H9 (cell line): Measurements from ENCODE around the gene ZNF304. TPM values are rescaled to one million over a fixed set of nuclear protein-coding genes. Genes with fewer than 3 reads are reported as not detected.

Experiments
- DNase-seq: peaks from one replicate; pipeline ENCODE4 v3.0.0-alpha.2; 2017
- H2AFZ ChIP-seq: one replicate; pipeline ENCODE4 v1.6.1; 2013; ENCODE audit warnings: mild to moderate bottlenecking, low read length, control low read depth, moderate library complexity
- H2AK5ac ChIP-seq: 2 replicates; pipeline ENCODE4 v1.6.1; 2013; ENCODE audit warnings: low read length, control low read depth, mixed read lengths; ENCODE audit not compliant: insufficient read length
- H2BK120ac ChIP-seq: one replicate; pipeline ENCODE4 v1.6.1; 2013; ENCODE audit warnings: low read depth, mild to moderate bottlenecking, low read length, control low read depth, inconsistent platforms; ENCODE audit not compliant: poor library complexity, severe bottlenecking
- H2BK12ac ChIP-seq: 2 replicates; pipeline ENCODE4 v1.6.1; 2013; ENCODE audit warnings: low read length, control low read depth, mixed read lengths, low read depth; ENCODE audit not compliant: insufficient read length
- H2BK15ac ChIP-seq: 2 replicates; pipeline ENCODE4 v1.6.1; 2013; ENCODE audit warnings: low read depth, low read length, control low read depth
- H2BK20ac ChIP-seq: one replicate; pipeline ENCODE4 v1.6.1; 2013; ENCODE audit warnings: low read depth, mild to moderate bottlenecking, low read length, control low read depth, inconsistent platforms; ENCODE audit not compliant: poor library complexity, severe bottlenecking
- H2BK5ac ChIP-seq: 2 replicates; pipeline ENCODE4 v1.6.1; 2013; ENCODE audit warnings: low read length, control low read depth, mixed read lengths; ENCODE audit not compliant: insufficient read length
- H3K14ac ChIP-seq: 2 replicates; pipeline ENCODE4 v1.6.1; 2013; ENCODE audit warnings: low read length, control low read depth; ENCODE audit not compliant: insufficient read depth
- H3K18ac ChIP-seq: 2 replicates; pipeline ENCODE4 v1.6.1; 2013; ENCODE audit warnings: low read depth, mild to moderate bottlenecking, mixed read lengths, low read length, control low read depth; ENCODE audit not compliant: insufficient read length
- H3K23ac ChIP-seq: 2 replicates; pipeline ENCODE4 v1.6.1; 2013; ENCODE audit warnings: low read length, control low read depth, mixed read lengths, low read depth; ENCODE audit not compliant: insufficient read length
- H3K23me2 ChIP-seq: 2 replicates; pipeline ENCODE4 v1.6.1; 2013; ENCODE audit warnings: low read depth, mild to moderate bottlenecking, mixed read lengths, low read length, control low read depth; ENCODE audit not compliant: insufficient read length, poor library complexity, severe bottlenecking
- H3K27ac ChIP-seq: 2 replicates; pipeline ENCODE4 v1.5.1; 2013; ENCODE audit warnings: low read length, control low read depth, mixed read lengths, low read depth; ENCODE audit not compliant: insufficient read length
- H3K27me3 ChIP-seq: 2 replicates; pipeline ENCODE4 v1.6.1; 2013; ENCODE audit warnings: low read length, control low read depth, inconsistent platforms; ENCODE audit not compliant: insufficient read depth
- H3K4ac ChIP-seq: 2 replicates; pipeline ENCODE4 v1.6.1; 2013; ENCODE audit warnings: low read depth, mild to moderate bottlenecking, control low read depth, inconsistent platforms, low read length, moderate library complexity
- H3K4me1 ChIP-seq: 2 replicates; pipeline ENCODE4 v1.6.1; 2013; ENCODE audit warnings: low read length, control low read depth, inconsistent platforms; ENCODE audit not compliant: insufficient read depth
- H3K4me2 ChIP-seq: 2 replicates; pipeline ENCODE4 v1.6.1; 2013; ENCODE audit warnings: low read length, control low read depth, mixed read lengths; ENCODE audit not compliant: insufficient read length, insufficient read depth
- H3K56ac ChIP-seq: 2 replicates; pipeline ENCODE4 v1.6.1; 2013; ENCODE audit warnings: low read depth, mild to moderate bottlenecking, mixed read lengths, low read length, control low read depth; ENCODE audit not compliant: insufficient read length
- H3K79me1 ChIP-seq: 2 replicates; pipeline ENCODE4 v1.6.1; 2013; ENCODE audit warnings: low read depth, mild to moderate bottlenecking, moderate library complexity, low read length, control low read depth, inconsistent platforms; ENCODE audit not compliant: insufficient read depth, poor library complexity, severe bottlenecking
- H3K79me2 ChIP-seq: 2 replicates; pipeline ENCODE4 v1.6.1; 2013; ENCODE audit warnings: low read length, control low read depth, inconsistent platforms; ENCODE audit not compliant: insufficient read depth
- H3K9ac ChIP-seq: 2 replicates; pipeline ENCODE4 v1.6.1; 2013; ENCODE audit warnings: low read length, control low read depth, mixed read lengths; ENCODE audit not compliant: insufficient read length; ENCODE audit errors: extremely low read depth
- H3K9me3 ChIP-seq: one replicate; pipeline ENCODE4 v1.6.1; 2013; ENCODE audit warnings: low read depth, low read length, inconsistent platforms; ENCODE audit not compliant: control insufficient read depth
- H3T11ph ChIP-seq: one replicate; pipeline ENCODE4 v1.6.1; 2013; ENCODE audit warnings: mild to moderate bottlenecking, low read length, control low read depth, inconsistent platforms
- H4K20me1 ChIP-seq: one replicate; pipeline ENCODE4 v1.6.1; 2013; ENCODE audit not compliant: control insufficient read depth, insufficient read length, insufficient read depth
- H4K5ac ChIP-seq: 2 replicates; pipeline ENCODE4 v1.6.1; 2013; ENCODE audit warnings: low read depth, mild to moderate bottlenecking, mixed read lengths, low read length, control low read depth; ENCODE audit not compliant: insufficient read length
- H4K8ac ChIP-seq: replicated peaks from 2 replicates; pipeline ENCODE4 v1.6.1; 2013; ENCODE audit warnings: low read length, control low read depth, mixed read lengths, low read depth; ENCODE audit not compliant: insufficient read length
- H4K91ac ChIP-seq: 2 replicates; pipeline ENCODE4 v1.6.1; 2013; ENCODE audit warnings: low read depth, mild to moderate bottlenecking, moderate library complexity, mixed read lengths, low read length, control low read depth; ENCODE audit not compliant: insufficient read length
- H3K27ac Mint-ChIP-seq, 3 experiments: 2 replicates in 2 of 3; 3 replicates in 1 of 3; pipeline ENCODE4 v1.8.0; 2020 to 2021; ENCODE audit warnings: mixed read lengths in 3 of 3, mild to moderate bottlenecking in 1 of 3, moderate library complexity in 1 of 3
- H3K27me3 Mint-ChIP-seq: 2 replicates; pipeline ENCODE4 v1.8.0; 2021; ENCODE audit warnings: low read depth, mild to moderate bottlenecking, moderate library complexity, mixed read lengths
- H3K36me3 Mint-ChIP-seq, 3 experiments: 2 replicates in 2 of 3; 3 replicates in 1 of 3; pipeline ENCODE4 v1.8.0; 2020 to 2021; ENCODE audit warnings: low read depth in 3 of 3, mixed read lengths in 3 of 3; ENCODE audit not compliant: insufficient read depth in 1 of 3
- H3K4me1 Mint-ChIP-seq, 2 experiments: 2 replicates each; pipeline ENCODE4 v1.8.0; 2020; ENCODE audit warnings: mixed read lengths in 2 of 2
- H3K4me3 Mint-ChIP-seq, 2 experiments: 2 replicates in 1 of 2; 3 replicates in 1 of 2; pipeline ENCODE4 v1.8.0; 2020 to 2021; ENCODE audit warnings: mild to moderate bottlenecking in 2 of 2, mixed read lengths in 2 of 2, moderate library complexity in 1 of 2
- H3K9me3 Mint-ChIP-seq, 2 experiments: 2 replicates in 1 of 2; 3 replicates in 1 of 2; pipeline ENCODE4 v1.8.0; 2020; ENCODE audit warnings: mild to moderate bottlenecking in 2 of 2, mixed read lengths in 2 of 2, moderate library complexity in 1 of 2
- WGBS: extraction: QIAGEN DNeasy Blood & Tissue Kit; methylation state at CpG from one replicate; pipeline ENCODE4 v1.1.7; 2013; ENCODE audit warnings: missing lambda C conversion rate, low lambda C conversion rate, mixed read lengths; ENCODE audit not compliant: insufficient read length; ENCODE audit errors: extremely low coverage; 5-methylcytosine and 5-hydroxymethylcytosine counted together
- total RNA-seq: library from RNA; stranded (reverse); gene quantifications from 2 replicates; pipeline ENCODE4 v1.2.1, GENCODE V29; 2021
- TF ChIP-seq, protein P1 (sequence below): fragments of 200-600 bp; sonication (generic); conservative IDR thresholded peaks from 3 replicates; pipeline ENCODE4 v1.8.0; 2021; ENCODE audit warnings: antibody characterized with exemption, mild to moderate bottlenecking

Gene ZNF304
- total RNA-seq, 1 experiment from 2014 or later = 13.5 TPM

DNA sequence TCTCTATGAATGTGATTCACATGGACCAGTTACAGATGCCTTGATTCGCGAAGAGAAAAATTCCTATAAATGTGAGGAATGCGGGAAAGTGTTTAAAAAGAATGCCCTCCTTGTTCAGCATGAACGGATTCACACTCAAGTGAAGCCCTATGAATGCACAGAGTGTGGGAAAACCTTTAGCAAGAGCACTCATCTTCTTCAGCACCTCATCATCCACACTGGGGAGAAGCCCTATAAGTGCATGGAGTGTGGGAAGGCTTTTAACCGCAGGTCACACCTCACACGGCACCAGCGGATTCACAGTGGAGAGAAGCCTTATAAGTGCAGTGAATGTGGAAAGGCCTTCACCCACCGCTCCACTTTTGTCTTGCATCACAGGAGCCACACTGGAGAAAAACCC lies 23.1 kb upstream of the ZNF304 start:
- Histone ChIP-seq H3K9me3 (no peaks in the 10 kb centered on the region), H4K20me1 (peaks cover 2% of the 10 kb centered on the region), H2BK120ac (no peak overlapping the region), H3K14ac (no peak overlapping the region), H3T11ph (no peak overlapping the region), H3K56ac (no peak overlapping the region), H2BK5ac (no peak overlapping the region), H2AK5ac (no peak overlapping the region), H3K9ac (no peak overlapping the region), H2AFZ (no peak overlapping the region), H3K79me1 (no peaks in the 10 kb centered on the region), H3K27ac (no peak overlapping the region), H3K4ac (no peak overlapping the region), H4K5ac (no peak overlapping the region), H3K18ac (no peak overlapping the region), H4K91ac (no peak overlapping the region), H3K23ac (no peak overlapping the region), H3K79me2 (no peaks in the 10 kb centered on the region), H3K4me1 (no peaks in the 10 kb centered on the region), H3K4me2 (no peak overlapping the region), H2BK15ac (no peak overlapping the region), H3K23me2 (no peaks in the 10 kb centered on the region), H2BK12ac (no peak overlapping the region), H2BK20ac (no peak overlapping the region), H4K8ac (no peak overlapping the region), H3K27me3 (no peaks in the 10 kb centered on the region)
- no peak for DNase-seq
- Mint-ChIP-seq H3K9me3 (no peaks in the 10 kb centered on the region), H3K27me3 (no peaks in the 10 kb centered on the region), H3K36me3 (peaks cover 22 to 54% (median 51%) of the 10 kb centered on the region in 3 experiments), H3K4me1 (no peaks in the 10 kb centered on the region), H3K4me3 (no peak overlapping the region), H3K27ac (no peak overlapping the region)
- WGBS = no CpG with 5 or more reads among the region's 8 CpGs
- TF ChIP-seq, protein P1, sequence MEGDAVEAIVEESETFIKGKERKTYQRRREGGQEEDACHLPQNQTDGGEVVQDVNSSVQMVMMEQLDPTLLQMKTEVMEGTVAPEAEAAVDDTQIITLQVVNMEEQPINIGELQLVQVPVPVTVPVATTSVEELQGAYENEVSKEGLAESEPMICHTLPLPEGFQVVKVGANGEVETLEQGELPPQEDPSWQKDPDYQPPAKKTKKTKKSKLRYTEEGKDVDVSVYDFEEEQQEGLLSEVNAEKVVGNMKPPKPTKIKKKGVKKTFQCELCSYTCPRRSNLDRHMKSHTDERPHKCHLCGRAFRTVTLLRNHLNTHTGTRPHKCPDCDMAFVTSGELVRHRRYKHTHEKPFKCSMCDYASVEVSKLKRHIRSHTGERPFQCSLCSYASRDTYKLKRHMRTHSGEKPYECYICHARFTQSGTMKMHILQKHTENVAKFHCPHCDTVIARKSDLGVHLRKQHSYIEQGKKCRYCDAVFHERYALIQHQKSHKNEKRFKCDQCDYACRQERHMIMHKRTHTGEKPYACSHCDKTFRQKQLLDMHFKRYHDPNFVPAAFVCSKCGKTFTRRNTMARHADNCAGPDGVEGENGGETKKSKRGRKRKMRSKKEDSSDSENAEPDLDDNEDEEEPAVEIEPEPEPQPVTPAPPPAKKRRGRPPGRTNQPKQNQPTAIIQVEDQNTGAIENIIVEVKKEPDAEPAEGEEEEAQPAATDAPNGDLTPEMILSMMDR = no peak
